Fibroblast of the aortic adventitia (primary cell): ENCODE results near the gene DMAP1. TPM values are rescaled to one million over a fixed set of nuclear protein-coding genes. Genes with fewer than 3 reads are reported as not detected.

Source experiments
- DNase-seq: peaks from one replicate; pipeline ENCODE4 v3.0.0-alpha.2; 2010; ENCODE audit warnings: low read depth
- H3K4me3 ChIP-seq: 2 replicates; pipeline ENCODE4 v1.5.1; 2011; ENCODE audit warnings: low read depth, mild to moderate bottlenecking, control low read depth, low read length, moderate library complexity
- CTCF ChIP-seq: IDR thresholded peaks from 2 replicates; pipeline ENCODE4 v1.5.1; 2011; ENCODE audit warnings: mild to moderate bottlenecking, low read length, control low read depth, inconsistent platforms; ENCODE audit not compliant: insufficient read depth
- total RNA-seq: library from RNA; depleted of rRNA; stranded (reverse); fragments of >200 nt; gene quantifications from 2 replicates; pipeline ENCODE4 v1.2.3, GENCODE V29; 2012; ENCODE audit warnings: low replicate concordance

DMAP1 gene
- total RNA-seq, 1 donor, result 19.8 TPM

- H3K4me3 ChIP-seq, result no peak overlapping the region
- no peak for DNase-seq
- no peak for TF ChIP-seq CTCF
Measured at GRCh38 chr1:44220755-44221154, 7.5 kb downstream of the DMAP1 start.

- TF ChIP-seq CTCF, result no peak
- no peak for DNase-seq
- no peak overlapping the region for H3K4me3 ChIP-seq
Measured at GRCh38 chr1:44221769-44222168, 8.5 kb downstream of the DMAP1 start.

GRCh38 chr1:44222397-44223186 lies 9.3 kb downstream of the DMAP1 start:
- DNase-seq, result no peak
- no peak for TF ChIP-seq CTCF
- no peak overlapping the region for H3K4me3 ChIP-seq

GRCh38 chr1:44223187-44223610 lies 9.9 kb downstream of the DMAP1 start:
- no peak for DNase-seq
- TF ChIP-seq CTCF, result no peak
- H3K4me3 ChIP-seq, result no peak overlapping the region

GRCh38 chr1:44225761-44226160 lies 12.5 kb downstream of the DMAP1 start:
- TF ChIP-seq CTCF, result no peak
- no peak for DNase-seq
- H3K4me3 ChIP-seq, result no peak overlapping the region

GRCh38 chr1:44227211-44227610 lies 13.9 kb downstream of the DMAP1 start:
- no peak overlapping the region for H3K4me3 ChIP-seq
- no peak for TF ChIP-seq CTCF
- DNase-seq, result peak; percentile 17

- no peak overlapping the region for H3K4me3 ChIP-seq
- no peak for TF ChIP-seq CTCF
Measured at GRCh38 chr1:44228218-44228617, 14.9 kb downstream of the DMAP1 start.

More at GRCh38 chr1:44228218-44228617, 14.9 kb downstream of the DMAP1 start:
- DNase-seq, result no peak
